ENCODE measurements around the gene LIPT2.

The LIPT2 gene

GRCh38 chr11:74471668-74472429, 21.7 kb downstream of the LIPT2 start (continued):
- TF ChIP-seq ZNF366 (tag by site-specific recombination; conservative IDR thresholded peaks at IDR 0.05) (no peak), ZFP3 (tag by site-specific recombination; IDR thresholded peaks at IDR 0.05; ENCODE audit: low read depth) (no peak)

GRCh38 chr11:74471037-74471436, 22.5 kb downstream of the LIPT2 start:
- no peaks in the 10 kb centered on the region for H3K9me3 ChIP-seq (ENCODE audit: control insufficient read depth, insufficient read depth, low read depth, low read length)
- H3K4me1 ChIP-seq (ENCODE audit: control insufficient read depth, insufficient read depth, low read length) = no peaks in the 10 kb centered on the region
- no peak overlapping the region for H3K4me3 ChIP-seq (ENCODE audit: low read depth, low read length)
- CTCF ChIA-PET = interaction anchor here (0.6 to 1.1 kb wide), 2 partner anchors 18 to 34 kb away, joined by 3 read pairs; no protein-coding TSS in a partner anchor
- POLR2A ChIA-PET = interaction anchor here (0.7 kb wide), 1 partner anchor 22 kb away, joined by 7 read pairs; the partner anchor contains the start of gene LIPT2
- H3K36me3 ChIP-seq (ENCODE audit: control insufficient read depth in 2 of 2, insufficient read depth in 1 of 2, low read length in 2 of 2) = no peaks in the 10 kb centered on the region
- TF ChIP-seq ZSCAN16 (tag by site-specific recombination; IDR thresholded peaks at IDR 0.05) (no peak), SCRT1 (tag by site-specific recombination; IDR thresholded peaks at IDR 0.05; ENCODE audit: borderline replicate concordance) (no peak)
- no peak overlapping the region for H3K27ac ChIP-seq (ENCODE audit: extremely low read depth, low read depth, low read length)

DNA sequence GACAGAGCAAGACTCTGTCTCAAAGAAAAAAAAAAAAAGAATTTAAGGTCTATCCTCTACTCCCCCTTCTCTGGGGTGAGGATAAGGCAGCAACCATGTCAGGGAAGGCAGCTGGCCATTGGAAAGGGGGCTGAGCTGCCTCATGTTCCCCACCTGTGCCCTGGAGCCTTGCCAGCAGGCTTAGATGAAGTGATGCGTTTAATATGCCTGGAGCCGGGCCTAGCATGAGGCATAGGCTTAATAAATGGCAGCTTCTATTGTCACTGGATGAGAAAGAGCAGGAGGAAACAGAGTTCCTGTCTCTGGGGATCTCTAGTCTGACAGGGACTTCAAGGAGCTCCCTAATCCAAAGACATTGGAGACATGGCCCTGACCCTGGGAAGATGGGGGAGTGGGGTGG, 23.0 kb downstream of the LIPT2 start:
- Histone ChIP-seq H3K27ac (ENCODE audit: extremely low read depth, low read depth, low read length) (no peak overlapping the region), H3K9me3 (ENCODE audit: control insufficient read depth, insufficient read depth, low read depth, low read length) (no peaks in the 10 kb centered on the region), H3K36me3 (ENCODE audit: control insufficient read depth in 2 of 2, insufficient read depth in 1 of 2, low read length in 2 of 2) (no peaks in the 10 kb centered on the region), H3K4me1 (ENCODE audit: control insufficient read depth, insufficient read depth, low read length) (no peaks in the 10 kb centered on the region), H3K4me3 (ENCODE audit: low read depth, low read length) (no peak overlapping the region)
- POLR2A ChIA-PET = interaction anchor here (0.7 kb wide), 1 partner anchor 22 kb away, joined by 7 read pairs; the partner anchor contains the start of gene LIPT2
- no peak for TF ChIP-seq ZNF791 (tag by site-specific recombination; IDR thresholded peaks at IDR 0.05)
- TF ChIP-seq ZBTB10 (tag by site-specific recombination; IDR thresholded peaks at IDR 0.05) = no peak
- no peak for TF ChIP-seq OVOL3 (tag by site-specific recombination; IDR thresholded peaks at IDR 0.05)
- TF ChIP-seq ZNF571 (tag by site-specific recombination; IDR thresholded peaks at IDR 0.05) = no peak
- TF ChIP-seq, protein P1, sequence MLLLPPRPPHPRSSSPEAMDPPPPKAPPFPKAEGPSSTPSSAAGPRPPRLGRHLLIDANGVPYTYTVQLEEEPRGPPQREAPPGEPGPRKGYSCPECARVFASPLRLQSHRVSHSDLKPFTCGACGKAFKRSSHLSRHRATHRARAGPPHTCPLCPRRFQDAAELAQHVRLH (tag by site-specific recombination; IDR thresholded peaks at IDR 0.05) = no peak
- TF ChIP-seq, protein P2, sequence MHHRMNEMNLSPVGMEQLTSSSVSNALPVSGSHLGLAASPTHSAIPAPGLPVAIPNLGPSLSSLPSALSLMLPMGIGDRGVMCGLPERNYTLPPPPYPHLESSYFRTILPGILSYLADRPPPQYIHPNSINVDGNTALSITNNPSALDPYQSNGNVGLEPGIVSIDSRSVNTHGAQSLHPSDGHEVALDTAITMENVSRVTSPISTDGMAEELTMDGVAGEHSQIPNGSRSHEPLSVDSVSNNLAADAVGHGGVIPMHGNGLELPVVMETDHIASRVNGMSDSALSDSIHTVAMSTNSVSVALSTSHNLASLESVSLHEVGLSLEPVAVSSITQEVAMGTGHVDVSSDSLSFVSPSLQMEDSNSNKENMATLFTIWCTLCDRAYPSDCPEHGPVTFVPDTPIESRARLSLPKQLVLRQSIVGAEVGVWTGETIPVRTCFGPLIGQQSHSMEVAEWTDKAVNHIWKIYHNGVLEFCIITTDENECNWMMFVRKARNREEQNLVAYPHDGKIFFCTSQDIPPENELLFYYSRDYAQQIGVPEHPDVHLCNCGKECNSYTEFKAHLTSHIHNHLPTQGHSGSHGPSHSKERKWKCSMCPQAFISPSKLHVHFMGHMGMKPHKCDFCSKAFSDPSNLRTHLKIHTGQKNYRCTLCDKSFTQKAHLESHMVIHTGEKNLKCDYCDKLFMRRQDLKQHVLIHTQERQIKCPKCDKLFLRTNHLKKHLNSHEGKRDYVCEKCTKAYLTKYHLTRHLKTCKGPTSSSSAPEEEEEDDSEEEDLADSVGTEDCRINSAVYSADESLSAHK (tag by site-specific recombination; IDR thresholded peaks at IDR 0.05) = no peak
- TF ChIP-seq ZNF521 (tag by site-specific recombination; IDR thresholded peaks at IDR 0.05) = no peak
- TF ChIP-seq, protein P3, sequence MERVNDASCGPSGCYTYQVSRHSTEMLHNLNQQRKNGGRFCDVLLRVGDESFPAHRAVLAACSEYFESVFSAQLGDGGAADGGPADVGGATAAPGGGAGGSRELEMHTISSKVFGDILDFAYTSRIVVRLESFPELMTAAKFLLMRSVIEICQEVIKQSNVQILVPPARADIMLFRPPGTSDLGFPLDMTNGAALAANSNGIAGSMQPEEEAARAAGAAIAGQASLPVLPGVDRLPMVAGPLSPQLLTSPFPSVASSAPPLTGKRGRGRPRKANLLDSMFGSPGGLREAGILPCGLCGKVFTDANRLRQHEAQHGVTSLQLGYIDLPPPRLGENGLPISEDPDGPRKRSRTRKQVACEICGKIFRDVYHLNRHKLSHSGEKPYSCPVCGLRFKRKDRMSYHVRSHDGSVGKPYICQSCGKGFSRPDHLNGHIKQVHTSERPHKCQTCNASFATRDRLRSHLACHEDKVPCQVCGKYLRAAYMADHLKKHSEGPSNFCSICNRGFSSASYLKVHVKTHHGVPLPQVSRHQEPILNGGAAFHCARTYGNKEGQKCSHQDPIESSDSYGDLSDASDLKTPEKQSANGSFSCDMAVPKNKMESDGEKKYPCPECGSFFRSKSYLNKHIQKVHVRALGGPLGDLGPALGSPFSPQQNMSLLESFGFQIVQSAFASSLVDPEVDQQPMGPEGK (tag by site-specific recombination; IDR thresholded peaks at IDR 0.05) = no peak
- CTCF ChIA-PET = interaction anchor here (0.6 to 1.1 kb wide), 3 partner anchors 17 to 34 kb away, joined by 3 read pairs; no protein-coding TSS in a partner anchor

Data from HEK293 (cell line).